ENCODE data around the gene POPDC2.

DNA sequence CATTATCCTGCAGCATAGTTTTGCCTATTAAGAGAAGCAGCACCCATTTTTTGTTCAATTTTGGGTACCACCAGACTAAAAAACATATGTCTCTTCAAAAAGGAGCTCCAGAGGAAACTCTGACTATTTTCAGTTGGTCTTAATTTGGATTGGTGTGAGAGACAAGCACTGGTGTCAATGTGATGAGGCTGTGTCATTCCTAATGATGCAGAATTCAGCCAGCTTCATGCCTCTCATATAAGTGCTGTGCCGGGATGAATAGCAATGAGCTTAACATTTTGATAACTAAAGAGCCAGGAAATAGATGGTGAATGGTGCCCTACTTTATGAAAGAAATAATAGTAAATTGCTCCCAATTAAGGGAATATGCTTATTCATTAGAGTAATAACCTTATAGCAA lies 15.9 kb downstream of the POPDC2 start:
- no peak for TF ChIP-seq ZFP3 (CRISPR knock-in tag; IDR thresholded peaks at IDR 0.05)
- TF ChIP-seq PPARA (CRISPR knock-in tag; IDR thresholded peaks at IDR 0.05; ENCODE audit: borderline replicate concordance) = no peak
- TF ChIP-seq, protein P1, sequence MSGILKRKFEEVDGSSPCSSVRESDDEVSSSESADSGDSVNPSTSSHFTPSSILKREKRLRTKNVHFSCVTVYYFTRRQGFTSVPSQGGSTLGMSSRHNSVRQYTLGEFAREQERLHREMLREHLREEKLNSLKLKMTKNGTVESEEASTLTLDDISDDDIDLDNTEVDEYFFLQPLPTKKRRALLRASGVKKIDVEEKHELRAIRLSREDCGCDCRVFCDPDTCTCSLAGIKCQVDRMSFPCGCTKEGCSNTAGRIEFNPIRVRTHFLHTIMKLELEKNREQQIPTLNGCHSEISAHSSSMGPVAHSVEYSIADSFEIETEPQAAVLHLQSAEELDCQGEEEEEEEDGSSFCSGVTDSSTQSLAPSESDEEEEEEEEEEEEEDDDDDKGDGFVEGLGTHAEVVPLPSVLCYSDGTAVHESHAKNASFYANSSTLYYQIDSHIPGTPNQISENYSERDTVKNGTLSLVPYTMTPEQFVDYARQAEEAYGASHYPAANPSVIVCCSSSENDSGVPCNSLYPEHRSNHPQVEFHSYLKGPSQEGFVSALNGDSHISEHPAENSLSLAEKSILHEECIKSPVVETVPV (CRISPR knock-in tag; IDR thresholded peaks at IDR 0.05) = no peak
- no peak for TF ChIP-seq RARB (CRISPR knock-in tag; IDR thresholded peaks at IDR 0.05)
- TF ChIP-seq, protein P2, sequence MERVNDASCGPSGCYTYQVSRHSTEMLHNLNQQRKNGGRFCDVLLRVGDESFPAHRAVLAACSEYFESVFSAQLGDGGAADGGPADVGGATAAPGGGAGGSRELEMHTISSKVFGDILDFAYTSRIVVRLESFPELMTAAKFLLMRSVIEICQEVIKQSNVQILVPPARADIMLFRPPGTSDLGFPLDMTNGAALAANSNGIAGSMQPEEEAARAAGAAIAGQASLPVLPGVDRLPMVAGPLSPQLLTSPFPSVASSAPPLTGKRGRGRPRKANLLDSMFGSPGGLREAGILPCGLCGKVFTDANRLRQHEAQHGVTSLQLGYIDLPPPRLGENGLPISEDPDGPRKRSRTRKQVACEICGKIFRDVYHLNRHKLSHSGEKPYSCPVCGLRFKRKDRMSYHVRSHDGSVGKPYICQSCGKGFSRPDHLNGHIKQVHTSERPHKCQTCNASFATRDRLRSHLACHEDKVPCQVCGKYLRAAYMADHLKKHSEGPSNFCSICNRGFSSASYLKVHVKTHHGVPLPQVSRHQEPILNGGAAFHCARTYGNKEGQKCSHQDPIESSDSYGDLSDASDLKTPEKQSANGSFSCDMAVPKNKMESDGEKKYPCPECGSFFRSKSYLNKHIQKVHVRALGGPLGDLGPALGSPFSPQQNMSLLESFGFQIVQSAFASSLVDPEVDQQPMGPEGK (CRISPR knock-in tag; IDR thresholded peaks at IDR 0.05; ENCODE audit: borderline replicate concordance) = no peak
- no peak for TF ChIP-seq ISL1 (CRISPR knock-in tag; IDR thresholded peaks at IDR 0.05)
- no peak for TF ChIP-seq SNAI2 (CRISPR knock-in tag; IDR thresholded peaks at IDR 0.05)
- no peak for TF ChIP-seq ZNF565 (CRISPR knock-in tag; conservative IDR thresholded peaks at IDR 0.05; ENCODE audit: low read depth)
- TF ChIP-seq, protein P3, sequence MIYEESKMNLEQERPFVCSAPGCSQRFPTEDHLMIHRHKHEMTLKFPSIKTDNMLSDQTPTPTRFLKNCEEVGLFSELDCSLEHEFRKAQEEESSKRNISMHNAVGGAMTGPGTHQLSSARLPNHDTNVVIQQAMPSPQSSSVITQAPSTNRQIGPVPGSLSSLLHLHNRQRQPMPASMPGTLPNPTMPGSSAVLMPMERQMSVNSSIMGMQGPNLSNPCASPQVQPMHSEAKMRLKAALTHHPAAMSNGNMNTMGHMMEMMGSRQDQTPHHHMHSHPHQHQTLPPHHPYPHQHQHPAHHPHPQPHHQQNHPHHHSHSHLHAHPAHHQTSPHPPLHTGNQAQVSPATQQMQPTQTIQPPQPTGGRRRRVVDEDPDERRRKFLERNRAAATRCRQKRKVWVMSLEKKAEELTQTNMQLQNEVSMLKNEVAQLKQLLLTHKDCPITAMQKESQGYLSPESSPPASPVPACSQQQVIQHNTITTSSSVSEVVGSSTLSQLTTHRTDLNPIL (CRISPR knock-in tag; IDR thresholded peaks at IDR 0.05; ENCODE audit: low read depth) = no peak
- no peak for TF ChIP-seq CSDC2 (CRISPR knock-in tag; IDR thresholded peaks at IDR 0.05)
- TF ChIP-seq ESRRG (CRISPR knock-in tag; IDR thresholded peaks at IDR 0.05) = no peak
- TF ChIP-seq, protein P4, sequence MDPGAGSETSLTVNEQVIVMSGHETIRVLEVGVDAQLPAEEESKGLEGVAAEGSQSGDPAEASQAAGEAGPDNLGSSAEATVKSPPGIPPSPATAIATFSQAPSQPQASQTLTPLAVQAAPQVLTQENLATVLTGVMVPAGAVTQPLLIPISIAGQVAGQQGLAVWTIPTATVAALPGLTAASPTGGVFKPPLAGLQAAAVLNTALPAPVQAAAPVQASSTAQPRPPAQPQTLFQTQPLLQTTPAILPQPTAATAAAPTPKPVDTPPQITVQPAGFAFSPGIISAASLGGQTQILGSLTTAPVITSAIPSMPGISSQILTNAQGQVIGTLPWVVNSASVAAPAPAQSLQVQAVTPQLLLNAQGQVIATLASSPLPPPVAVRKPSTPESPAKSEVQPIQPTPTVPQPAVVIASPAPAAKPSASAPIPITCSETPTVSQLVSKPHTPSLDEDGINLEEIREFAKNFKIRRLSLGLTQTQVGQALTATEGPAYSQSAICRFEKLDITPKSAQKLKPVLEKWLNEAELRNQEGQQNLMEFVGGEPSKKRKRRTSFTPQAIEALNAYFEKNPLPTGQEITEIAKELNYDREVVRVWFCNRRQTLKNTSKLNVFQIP (CRISPR knock-in tag; IDR thresholded peaks at IDR 0.05; ENCODE audit: borderline replicate concordance, low read depth) = no peak
